HEK293 (cell line): ENCODE measurements around the gene CHMP1B.

Experiments
- CTCF ChIP-seq: fragments of 450-650 bp; formaldehyde crosslinking; IDR thresholded peaks from 2 replicates; pipeline ENCODE4 v1.5.1; 2016; ENCODE audit warnings: missing biosample characterization, missing genetic modification characterization
- HOXA7 ChIP-seq: sonication (generic); formaldehyde crosslinking; IDR thresholded peaks from 2 replicates; pipeline ENCODE4 v1.8.1; 2022; ENCODE audit warnings: missing genetic modification reagents, borderline replicate concordance
- RBAK ChIP-seq: fragments of 450-650 bp; formaldehyde crosslinking; IDR thresholded peaks from 2 replicates; pipeline ENCODE4 v1.5.1; 2016; ENCODE audit warnings: missing biosample characterization, missing genetic modification characterization
- SP2 ChIP-seq: fragments of 450-650 bp; formaldehyde crosslinking; IDR thresholded peaks from 2 replicates; pipeline ENCODE4 v1.5.1; 2016; ENCODE audit warnings: missing biosample characterization, missing genetic modification characterization
- TSHZ1 ChIP-seq: fragments of 450-650 bp; formaldehyde crosslinking; IDR thresholded peaks from 2 replicates; pipeline ENCODE4 v1.5.1; 2016; ENCODE audit warnings: missing biosample characterization, missing genetic modification characterization, borderline replicate concordance
- ZBTB1 ChIP-seq: fragments of 450-650 bp; formaldehyde crosslinking; IDR thresholded peaks from 2 replicates; pipeline ENCODE4 v1.5.1; 2016; ENCODE audit warnings: missing biosample characterization, missing genetic modification characterization
- ZBTB7A ChIP-seq: fragments of 450-650 bp; formaldehyde crosslinking; IDR thresholded peaks from 2 replicates; pipeline ENCODE4 v1.5.1; 2016; ENCODE audit warnings: low read depth, missing biosample characterization, missing genetic modification characterization
- ZNF140 ChIP-seq: fragments of 450-650 bp; formaldehyde crosslinking; IDR thresholded peaks from 2 replicates; pipeline ENCODE4 v1.5.1; 2016; ENCODE audit warnings: missing biosample characterization, missing genetic modification characterization
- ZNF544 ChIP-seq: fragments of 450-650 bp; formaldehyde crosslinking; IDR thresholded peaks from 2 replicates; pipeline ENCODE4 v1.5.0; 2017; ENCODE audit warnings: missing biosample characterization, missing genetic modification characterization
- TF ChIP-seq, protein P1 (sequence below): sonication (generic); formaldehyde crosslinking; IDR thresholded peaks from 2 replicates; pipeline ENCODE4 v1.8.1; 2022; ENCODE audit warnings: mild to moderate bottlenecking, moderate library complexity, missing genetic modification reagents

DNA sequence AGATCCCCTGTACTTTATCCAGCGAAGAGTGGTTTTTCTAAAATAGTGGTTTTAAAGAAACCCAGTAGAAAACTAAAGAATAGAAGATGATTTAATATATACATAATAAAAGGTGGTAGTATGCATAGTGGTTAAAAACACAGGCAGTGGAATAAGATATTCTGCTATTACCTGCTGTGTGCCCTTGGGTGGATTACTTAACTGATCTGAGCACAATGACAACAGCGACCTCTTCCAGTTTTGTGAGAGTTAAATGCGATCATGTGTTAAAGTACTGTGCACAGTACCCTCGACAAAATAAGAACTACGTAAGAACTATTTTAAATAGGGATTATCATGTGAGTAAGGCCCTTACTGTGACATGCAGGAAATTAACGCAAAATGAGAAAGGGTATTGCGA lies 30.0 kb upstream of the CHMP1B start:
- TF ChIP-seq HOXA7 (CRISPR knock-in tag) (no peak), ZBTB7A (no peak), SP2 (tag by site-specific recombination) (no peak), CTCF (tag by site-specific recombination) (no peak), ZNF140 (tag by site-specific recombination) (no peak), TSHZ1 (tag by site-specific recombination) (no peak), ZNF544 (tag by site-specific recombination) (no peak), RBAK (no peak), ZBTB1 (tag by site-specific recombination) (no peak)
- TF ChIP-seq, protein P1, sequence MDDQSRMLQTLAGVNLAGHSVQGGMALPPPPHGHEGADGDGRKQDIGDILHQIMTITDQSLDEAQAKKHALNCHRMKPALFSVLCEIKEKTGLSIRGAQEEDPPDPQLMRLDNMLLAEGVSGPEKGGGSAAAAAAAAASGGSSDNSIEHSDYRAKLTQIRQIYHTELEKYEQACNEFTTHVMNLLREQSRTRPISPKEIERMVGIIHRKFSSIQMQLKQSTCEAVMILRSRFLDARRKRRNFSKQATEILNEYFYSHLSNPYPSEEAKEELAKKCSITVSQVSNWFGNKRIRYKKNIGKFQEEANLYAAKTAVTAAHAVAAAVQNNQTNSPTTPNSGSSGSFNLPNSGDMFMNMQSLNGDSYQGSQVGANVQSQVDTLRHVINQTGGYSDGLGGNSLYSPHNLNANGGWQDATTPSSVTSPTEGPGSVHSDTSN = no peak
